HG03175 (cell line): ENCODE measurements around the gene GALNT2.

Experiments
- ATAC-seq: cut with Tn5 transposase; IDR thresholded peaks from one replicate; pipeline ENCODE4 v1.9.1; 2021; ENCODE audit warnings: mild to moderate bottlenecking, moderate library complexity; ENCODE audit not compliant: unreplicated experiment

Gene GALNT2

GRCh38 chr1:230199034-230199433, 132.0 kb downstream of the GALNT2 start:
- no peak for ATAC-seq

- no peak for ATAC-seq
Observed at GRCh38 chr1:230199554-230199953, 132.5 kb downstream of the GALNT2 start.

GRCh38 chr1:230200276-230200675, 133.2 kb downstream of the GALNT2 start:
- no peak for ATAC-seq

- ATAC-seq = no peak
Observed at GRCh38 chr1:230201445-230201844, 134.4 kb downstream of the GALNT2 start.

GRCh38 chr1:230204842-230205241, 137.8 kb downstream of the GALNT2 start:
- no peak for ATAC-seq

GRCh38 chr1:230205719-230206198, 138.7 kb downstream of the GALNT2 start:
- no peak for ATAC-seq

GRCh38 chr1:230206207-230206606, 139.2 kb downstream of the GALNT2 start:
- no peak for ATAC-seq

- ATAC-seq = no peak
Observed at GRCh38 chr1:230206976-230207375, 139.9 kb downstream of the GALNT2 start.

- ATAC-seq = no peak
Observed at GRCh38 chr1:230207598-230207997, 140.6 kb downstream of the GALNT2 start.

- ATAC-seq = peak; percentile 56
Observed at GRCh38 chr1:230208619-230209261, 141.7 kb downstream of the GALNT2 start.

GRCh38 chr1:230210326-230210980, 143.4 kb downstream of the GALNT2 start:
- ATAC-seq = no peak

GRCh38 chr1:230210981-230211336, 143.9 kb downstream of the GALNT2 start:
- no peak for ATAC-seq

GRCh38 chr1:230211436-230212145, 144.6 kb downstream of the GALNT2 start:
- ATAC-seq = no peak

- peak; percentile 39 for ATAC-seq
Observed at GRCh38 chr1:230212405-230212936, 145.4 kb downstream of the GALNT2 start.

- ATAC-seq = no peak
Observed at GRCh38 chr1:230215031-230215430, 148.0 kb downstream of the GALNT2 start.

- ATAC-seq = no peak
Observed at GRCh38 chr1:230215529-230215928, 148.5 kb downstream of the GALNT2 start.

- no peak for ATAC-seq
Observed at GRCh38 chr1:230216896-230217295, 149.9 kb downstream of the GALNT2 start.

- ATAC-seq = no peak
Observed at GRCh38 chr1:230218667-230219066, 151.6 kb downstream of the GALNT2 start.

- ATAC-seq = no peak
Observed at GRCh38 chr1:230219174-230220067, 152.4 kb downstream of the GALNT2 start.

- ATAC-seq = no peak
Observed at GRCh38 chr1:230220478-230220877, 153.4 kb downstream of the GALNT2 start.

- ATAC-seq = no peak
Observed at GRCh38 chr1:230220907-230221306, 153.9 kb downstream of the GALNT2 start.
